Pancreas (tissue), 10 donors: ENCODE results near the gene ZC3H4. TPM values are rescaled to one million over a fixed set of nuclear protein-coding genes. Genes with fewer than 3 reads are reported as not detected.
A peak's percentile ranks its signal among the peaks of the same experiment; 100 is the strongest.

Source experiments
- ATAC-seq, 4 donors: fragments of 200-7000 bp; cut with Tn5 transposase; one replicate each; pipeline versions ENCODE4 v1.8.0 to v1.9.1; 2020; ENCODE audit warnings: mild to moderate bottlenecking in 4 of 4, moderate library complexity in 4 of 4
- DNase-seq, 6 donors: peaks; one replicate each; pipeline ENCODE4 v3.0.0-alpha.2; 2020
- FAIRE-seq: peaks from 2 replicates; lab custom pipeline; 2012; peaks lifted over from hg19 to GRCh38; lab: Jason Lieb, UNC
- H3K27ac ChIP-seq, 4 donors: fragments of 200-600 bp; sonication (generic); 1 replicate in 3 of 4; 2 replicates in 1 of 4; pipeline versions ENCODE4 v1.5.0 to v1.8.0; 2020
- H3K27me3 ChIP-seq, 4 donors: fragments of 200-600 bp; one replicate each; pipeline ENCODE4 v1.8.0; 2021
- H3K36me3 ChIP-seq, 3 donors: fragments of 200-600 bp; sonication (generic) in 1 of 3; one replicate each; pipeline versions ENCODE4 v1.5.0 to v1.8.0; 2020 to 2021
- H3K4me1 ChIP-seq, 3 donors: fragments of 200-600 bp; one replicate each; pipeline ENCODE4 v1.8.0; 2021
- H3K4me3 ChIP-seq, 4 donors: fragments of 200-600 bp; sonication (generic) in 2 of 4; one replicate each; pipeline versions ENCODE4 v1.5.0 to v1.8.0; 2020 to 2021
- H3K9me3 ChIP-seq, 4 donors: fragments of 200-600 bp; one replicate each; pipeline ENCODE4 v1.8.0; 2021
- WGBS, 2 donors: extraction: QIAGEN DNeasy Blood & Tissue Kit; methylation state at CpG; one replicate each; pipeline ENCODE4 v1.1.7; 2013; 5-methylcytosine and 5-hydroxymethylcytosine counted together
- intact Hi-C, 3 donors: fragments of 100-400 bp; cut with DNase I; formaldehyde crosslinking; loops; one replicate each; pipeline versions ENCODE4 v1.11.1 to v1.14.2; 2022
- polyA plus RNA-seq, 2 donors: library from polyadenylated mRNA; stranded (reverse); fragments of 200-250 nt; gene quantifications; one replicate each; pipeline ENCODE4 v1.2.3, GENCODE V29; 2013
- total RNA-seq, 6 donors: library from RNA; stranded (reverse); fragmentation: NEBNext Ultra II Directional in 4 of 6; extraction: Animal tissue kit (Norgen Biotek cat#: 25700) in 4 of 6; gene quantifications; one replicate each; pipeline versions ENCODE4 v1.2.1 to v1.2.4, GENCODE V29; 2021 to 2023
- TF ChIP-seq, protein P1 (sequence below), 4 donors: fragments of 200-600 bp; sonication (generic) in 3 of 4; IDR thresholded peaks; one replicate each; pipeline versions ENCODE4 v1.5.0 to v1.8.0; 2021; ENCODE audit warnings: antibody characterized with exemption in 4 of 4
- donor health status: healthy with polysubstance abuse.
- donor health status: DM: no; HTN: no; CAD: no; lungs with moderate emphysema.
- donor health status: DM: no; HTN: no; CAD: no.
- donor health status: control.
- donor health status: control.
- donor health status: Bipolar disorder and iron deficiency.
- donor health status: DM: yes; HTN: yes; CAD: no.
- donor health status: DM: no; HTN: no; CAD: no.
- donor health status: DM: no; HTN: no; CAD: no.
- donor health status: DM: yes; HTN: yes; CAD: no.

The ZC3H4 gene
- total and polyA plus RNA-seq, 8 donors, result 8.1 to 30.4 (median 19.1) TPM

DNA sequence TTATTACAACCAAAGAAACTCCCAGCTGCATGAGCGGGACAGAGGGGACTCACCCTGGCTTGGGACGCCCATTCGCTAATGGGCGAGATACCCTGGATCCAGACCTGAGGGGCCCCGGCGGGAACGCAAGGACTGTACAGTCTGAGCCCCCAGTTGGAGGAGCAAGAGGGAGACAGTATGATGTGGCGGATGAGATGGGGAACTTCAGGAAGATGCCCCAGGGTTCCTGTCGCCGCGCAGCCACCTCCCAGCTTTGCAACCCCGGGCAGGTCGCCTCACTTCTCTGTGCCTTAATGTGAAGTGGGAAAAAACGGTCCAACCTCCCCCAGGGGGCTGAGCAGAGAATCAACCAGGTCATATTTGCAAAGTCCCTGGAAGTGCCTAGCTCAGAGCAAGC, 91.4 kb downstream of the ZC3H4 start:
- WGBS, 2 donors, result 35 to 39% methylated on average over 14 of the region's 14 CpGs
- Histone ChIP-seq H3K27ac (no peak overlapping the region), H3K9me3 (no peaks in the 10 kb centered on the region), H3K36me3 (no peaks in the 10 kb centered on the region), H3K27me3 (peaks cover 0 to 36% (median 6%) of the 10 kb centered on the region in 4 donors), H3K4me1 (peaks cover 8 to 10% (median 9%) of the 10 kb centered on the region in 3 donors), H3K4me3 (no peak overlapping the region)
- intact Hi-C loops, result no loop called here
- FAIRE-seq (no peak), ATAC-seq (no peak), DNase-seq (no peak)
- TF ChIP-seq, protein P1, sequence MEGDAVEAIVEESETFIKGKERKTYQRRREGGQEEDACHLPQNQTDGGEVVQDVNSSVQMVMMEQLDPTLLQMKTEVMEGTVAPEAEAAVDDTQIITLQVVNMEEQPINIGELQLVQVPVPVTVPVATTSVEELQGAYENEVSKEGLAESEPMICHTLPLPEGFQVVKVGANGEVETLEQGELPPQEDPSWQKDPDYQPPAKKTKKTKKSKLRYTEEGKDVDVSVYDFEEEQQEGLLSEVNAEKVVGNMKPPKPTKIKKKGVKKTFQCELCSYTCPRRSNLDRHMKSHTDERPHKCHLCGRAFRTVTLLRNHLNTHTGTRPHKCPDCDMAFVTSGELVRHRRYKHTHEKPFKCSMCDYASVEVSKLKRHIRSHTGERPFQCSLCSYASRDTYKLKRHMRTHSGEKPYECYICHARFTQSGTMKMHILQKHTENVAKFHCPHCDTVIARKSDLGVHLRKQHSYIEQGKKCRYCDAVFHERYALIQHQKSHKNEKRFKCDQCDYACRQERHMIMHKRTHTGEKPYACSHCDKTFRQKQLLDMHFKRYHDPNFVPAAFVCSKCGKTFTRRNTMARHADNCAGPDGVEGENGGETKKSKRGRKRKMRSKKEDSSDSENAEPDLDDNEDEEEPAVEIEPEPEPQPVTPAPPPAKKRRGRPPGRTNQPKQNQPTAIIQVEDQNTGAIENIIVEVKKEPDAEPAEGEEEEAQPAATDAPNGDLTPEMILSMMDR (IDR thresholded peaks at IDR 0.05), result no peak

DNA sequence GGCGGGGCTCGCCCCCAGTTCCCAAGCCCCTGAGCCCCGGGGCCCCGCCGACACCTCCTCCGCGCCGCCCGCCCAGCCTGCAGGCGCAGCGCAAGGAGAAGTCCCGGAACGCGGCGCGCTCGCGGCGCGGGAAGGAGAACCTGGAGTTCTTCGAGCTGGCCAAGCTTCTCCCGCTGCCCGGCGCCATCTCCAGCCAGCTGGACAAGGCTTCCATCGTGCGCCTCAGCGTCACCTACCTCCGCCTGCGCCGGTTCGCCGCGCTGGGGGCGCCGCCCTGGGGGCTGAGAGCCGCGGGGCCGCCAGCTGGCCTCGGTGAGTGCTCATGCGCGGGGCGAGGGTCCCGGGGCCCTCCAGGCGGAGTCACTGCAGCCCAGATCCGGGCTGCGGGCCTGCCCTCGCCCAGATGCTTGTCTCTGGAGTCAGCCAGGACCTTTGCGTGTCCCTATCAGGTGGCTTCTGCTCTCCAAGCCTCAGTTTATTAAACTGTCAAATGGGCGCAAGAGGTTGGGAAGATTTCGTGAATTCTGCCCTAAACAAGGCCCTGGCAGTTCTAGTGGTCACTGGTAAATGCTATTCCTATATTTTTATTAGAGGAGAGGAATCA, 91.9 kb downstream of the ZC3H4 start:
- FAIRE-seq (no peak), DNase-seq (peak in 2 of 6 donors; percentile 58 to 61), ATAC-seq (peak in 2 of 4 donors; percentile 23 to 42)
- TF ChIP-seq, protein P1 (IDR thresholded peaks at IDR 0.05), result no peak
- intact Hi-C loops, result no loop called here
- Histone ChIP-seq H3K36me3 (no peaks in the 10 kb centered on the region), H3K4me1 (peaks cover 8 to 10% (median 9%) of the 10 kb centered on the region in 3 donors), H3K9me3 (no peaks in the 10 kb centered on the region), H3K27ac (no peak overlapping the region), H3K27me3 (peaks cover 0 to 36% (median 6%) of the 10 kb centered on the region in 4 donors), H3K4me3 (peak overlapping the region in 1 of 4 donors; percentile 30)
- 5% methylated on average over 43 to 50 of the region's 50 CpGs for WGBS, 2 donors

DNA sequence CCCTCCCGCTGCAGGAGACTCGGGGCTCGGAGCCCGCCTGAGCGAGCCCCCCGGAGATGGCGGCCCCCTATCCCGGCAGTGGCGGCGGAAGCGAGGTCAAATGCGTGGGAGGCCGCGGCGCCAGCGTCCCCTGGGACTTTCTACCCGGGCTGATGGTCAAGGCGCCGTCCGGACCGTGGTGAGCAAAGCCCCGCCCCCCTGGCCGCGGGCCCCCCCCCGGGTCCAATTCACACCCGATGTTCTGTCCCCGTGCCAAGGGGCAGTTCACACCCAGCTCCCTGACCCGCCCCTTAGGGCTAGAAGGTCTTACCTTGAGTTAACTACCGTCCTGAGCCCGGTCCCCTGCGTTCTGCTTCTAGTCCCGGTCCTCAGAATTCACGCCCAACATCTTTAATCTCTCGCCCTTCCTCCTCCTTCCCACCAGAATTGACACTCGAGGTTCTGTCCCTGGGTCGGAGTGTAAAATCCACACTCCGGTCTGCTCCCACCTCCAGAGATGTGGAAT, 92.5 kb downstream of the ZC3H4 start:
- H3K36me3 ChIP-seq, result no peaks in the 10 kb centered on the region
- no peaks in the 10 kb centered on the region for H3K9me3 ChIP-seq
- H3K4me3 ChIP-seq, result peak overlapping the region in 1 of 4 donors; percentile 30
- FAIRE-seq (no peak), ATAC-seq (peak in 2 of 4 donors; percentile 28 to 32), DNase-seq (peak in 2 of 6 donors; percentile 60 to 75)
- TF ChIP-seq, protein P1 (IDR thresholded peaks at IDR 0.05), result no peak
- intact Hi-C loops, result no loop called here
- 1 to 3% methylated on average over 27 to 37 of the region's 37 CpGs for WGBS, 2 donors
- peaks cover 0 to 36% (median 6%) of the 10 kb centered on the region in 4 donors for H3K27me3 ChIP-seq
- H3K27ac ChIP-seq, result no peak overlapping the region
- H3K4me1 ChIP-seq, result peaks cover 8 to 10% (median 9%) of the 10 kb centered on the region in 3 donors

DNA sequence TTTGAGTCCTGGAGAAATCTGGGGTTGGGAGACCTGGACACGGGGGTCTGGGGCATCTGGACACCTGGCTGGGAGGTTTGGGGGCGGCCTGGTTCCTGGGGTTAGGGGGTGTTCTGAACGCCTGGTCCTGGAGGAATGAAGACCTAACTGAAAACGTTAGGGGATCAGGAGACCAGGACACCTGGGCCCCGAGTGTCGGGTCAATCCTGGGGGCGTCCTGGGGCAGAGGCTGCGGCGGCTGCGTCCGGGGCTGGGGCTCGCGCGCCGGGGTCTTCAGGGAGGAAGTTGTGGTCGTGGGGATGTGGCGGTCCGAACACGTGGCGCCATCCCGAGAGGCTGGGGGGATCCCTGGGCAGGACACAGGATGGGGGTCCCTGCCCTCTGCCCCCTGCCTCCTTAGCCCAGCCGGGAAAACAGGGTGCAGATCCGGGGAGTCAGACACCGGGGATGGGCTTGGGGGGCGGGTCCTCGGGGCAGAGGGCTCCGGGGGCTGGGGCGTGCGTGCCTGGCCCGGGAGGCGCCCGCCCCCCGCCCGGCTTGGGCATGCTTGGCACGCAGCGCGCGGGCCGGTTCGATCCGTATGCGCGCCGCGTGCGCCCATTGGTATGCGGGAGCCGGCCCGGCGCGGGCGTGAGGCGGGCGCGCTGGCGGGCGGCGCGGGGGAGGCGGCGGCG, 93.3 kb downstream of the ZC3H4 start:
- peak overlapping the region in 1 of 4 donors; percentile 30 for H3K4me3 ChIP-seq
- H3K9me3 ChIP-seq, result no peaks in the 10 kb centered on the region
- no peaks in the 10 kb centered on the region for H3K36me3 ChIP-seq
- no peak overlapping the region for H3K27ac ChIP-seq
- ATAC-seq (peak in 1 of 4 donors; percentile 40), FAIRE-seq (no peak), DNase-seq (peak in 1 of 6 donors; percentile 74)
- 3 to 4% methylated on average over 32 to 62 of the region's 62 CpGs for WGBS, 2 donors
- peaks cover 0 to 32% (median 6%) of the 10 kb centered on the region in 4 donors for H3K27me3 ChIP-seq
- TF ChIP-seq, protein P1 (IDR thresholded peaks at IDR 0.05), result no peak
- peaks cover 8 to 10% (median 9%) of the 10 kb centered on the region in 3 donors for H3K4me1 ChIP-seq
- intact Hi-C loops, result no loop called here
